Activated T-helper 1 cell treated with anti-CD3 and anti-CD28 coated beads, Interleukin-12 subunit alpha, Interleukin-12 subunit beta, Interleukin-2, Interleukin-4 antibody, amounts not matched to agents 30 ng/mL and 10 ng/mL and 1 ng/mL, durations not matched to agents 14 hours and 24 hours and 36 hours (primary cell): ENCODE data around the gene POC1B. TPM values are rescaled to one million over a fixed set of nuclear protein-coding genes. Genes with fewer than 3 reads are reported as not detected.

Experiments
- DNase-seq: peaks from one replicate; pipeline ENCODE4 v3.0.0; 2021; ENCODE audit warnings: low spot score
- H3K27ac Mint-ChIP-seq: one replicate; pipeline ENCODE4 v1.8.0; 2021; ENCODE audit warnings: mild to moderate bottlenecking, mixed read lengths
- H3K27me3 Mint-ChIP-seq: one replicate; pipeline ENCODE4 v1.8.0; 2022; ENCODE audit warnings: mild to moderate bottlenecking, moderate library complexity, mixed read lengths; ENCODE audit not compliant: insufficient read depth
- H3K36me3 Mint-ChIP-seq: one replicate; pipeline ENCODE4 v1.8.0; 2021; ENCODE audit warnings: low read depth, mixed read lengths
- H3K4me1 Mint-ChIP-seq: one replicate; pipeline ENCODE4 v1.8.0; 2021; ENCODE audit warnings: low read depth, mixed read lengths
- H3K4me3 Mint-ChIP-seq: one replicate; pipeline ENCODE4 v1.8.0; 2021; ENCODE audit warnings: mild to moderate bottlenecking, moderate library complexity, mixed read lengths
- H3K9me3 Mint-ChIP-seq: one replicate; pipeline ENCODE4 v1.8.0; 2021; ENCODE audit warnings: mixed read lengths
- intact Hi-C: fragments of 100-400 bp; cut with micrococcal nuclease; formaldehyde crosslinking; loops from one replicate; pipeline ENCODE4 v1.15.1; 2024
- total RNA-seq: library from RNA; stranded (reverse); gene quantifications from 2 replicates; pipeline ENCODE4 v1.2.3, GENCODE V29; 2022

Gene POC1B
- total RNA-seq, 1 donor from 2014 or later: 22.0 TPM

- DNase-seq: peak; percentile 40
- H3K4me1 Mint-ChIP-seq: peaks cover 52% of the 10 kb centered on the region
- no peaks in the 10 kb centered on the region for H3K9me3 Mint-ChIP-seq
- peak overlapping the region; percentile 92 for H3K4me3 Mint-ChIP-seq
- H3K36me3 Mint-ChIP-seq: peaks cover 25% of the 10 kb centered on the region
- intact Hi-C loops: loop anchor here (5.0 to 10.0 kb wide), 6 partner anchors 133 to 1488 kb away; a partner anchor contains a TSS
- no peaks in the 10 kb centered on the region for H3K27me3 Mint-ChIP-seq
- peak overlapping the region; percentile 94 for H3K27ac Mint-ChIP-seq
These were observed 483 bp downstream of the POC1B start for GRCh38 chr12:89525305-89525823.

GRCh38 chr12:89524541-89525304 lies 1.1 kb downstream of the POC1B start, which contains the start of gene GALNT4:
GALNT4 (minus strand) TSS chr12:89524796; CDS start chr12:89524549, 247 bp downstream.
- intact Hi-C loops: loop anchor here (1.0 to 10.0 kb wide), 9 partner anchors 29 to 1487 kb away; a partner anchor contains a TSS
- H3K9me3 Mint-ChIP-seq: no peaks in the 10 kb centered on the region
- H3K4me1 Mint-ChIP-seq: peaks cover 46% of the 10 kb centered on the region
- peak; percentile 74 for DNase-seq
- peaks cover 24% of the 10 kb centered on the region for H3K36me3 Mint-ChIP-seq
- no peaks in the 10 kb centered on the region for H3K27me3 Mint-ChIP-seq
- H3K4me3 Mint-ChIP-seq: peak within 1 kb of the TSS; percentile 92
- H3K27ac Mint-ChIP-seq: peak within 1 kb of the TSS; percentile 94

DNA sequence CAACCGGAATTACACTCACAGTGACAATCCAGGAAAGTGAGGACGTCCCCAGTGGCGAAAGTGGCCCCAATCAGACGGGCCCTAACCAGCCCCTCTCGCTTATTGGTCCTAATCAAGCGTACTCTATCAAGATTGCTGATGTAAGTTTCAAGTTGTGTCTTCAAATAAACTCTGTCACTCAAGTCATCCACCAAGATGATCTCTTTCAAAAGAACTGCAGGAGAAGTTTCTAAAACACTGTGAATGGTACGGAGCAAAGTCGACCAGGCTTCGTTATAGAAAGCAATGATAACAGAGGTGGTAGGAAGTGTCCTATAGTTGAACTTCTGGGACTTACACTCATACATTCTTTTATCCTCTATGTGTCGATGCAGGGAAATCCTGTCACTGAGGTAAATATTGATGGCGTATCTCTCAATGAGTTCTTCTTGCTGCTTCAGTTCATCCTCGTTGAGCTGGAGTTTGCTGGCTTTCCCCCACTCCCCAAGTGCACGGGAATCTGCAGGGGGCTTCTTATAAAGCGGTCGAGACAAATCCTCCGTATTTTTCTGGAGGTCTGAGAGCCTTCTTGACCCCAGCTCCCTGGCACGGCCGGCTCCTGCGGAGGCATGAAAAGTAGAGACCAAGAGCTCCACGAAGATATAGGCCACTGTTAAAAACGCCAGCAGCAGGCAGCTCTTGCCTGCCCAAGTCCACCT lies 1.9 kb downstream of the POC1B start:
- Mint-ChIP-seq H3K9me3 (no peaks in the 10 kb centered on the region), H3K27me3 (no peaks in the 10 kb centered on the region), H3K27ac (peak overlapping the region; percentile 85), H3K4me1 (peaks cover 44% of the 10 kb centered on the region), H3K36me3 (peaks cover 20% of the 10 kb centered on the region), H3K4me3 (peak overlapping the region; percentile 92)
- intact Hi-C loops: loop anchor here (1.0 to 10.0 kb wide), 4 partner anchors 29 to 389 kb away; no protein-coding TSS in a partner anchor
- DNase-seq: no peak

DNA sequence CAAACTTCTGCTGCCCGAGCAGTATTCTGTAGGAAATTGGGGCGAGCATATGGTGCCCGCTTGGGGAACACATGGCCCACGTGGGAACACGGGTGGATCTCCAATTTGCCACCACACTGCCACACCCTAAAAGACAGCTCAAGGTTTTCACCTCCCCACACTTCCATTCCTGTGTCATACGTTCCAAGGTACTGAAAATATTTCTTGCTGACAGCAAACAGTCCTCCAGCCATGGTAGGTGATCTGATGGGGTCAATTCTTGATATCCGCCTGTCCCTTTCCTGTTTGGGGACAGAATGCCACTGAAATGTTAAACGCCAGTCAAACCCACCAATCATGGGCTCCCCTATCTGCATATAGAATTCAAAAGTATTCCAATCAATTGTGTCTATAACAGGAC lies 2.5 kb downstream of the POC1B start:
- intact Hi-C loops: loop anchor here (10.0 kb wide), 1 partner anchor 389 kb away; no protein-coding TSS in a partner anchor
- peaks cover 46% of the 10 kb centered on the region for H3K4me1 Mint-ChIP-seq

GRCh38 chr12:89521364-89522223 lies 4.3 kb downstream of the POC1B start:
- DNase-seq: no peak
- intact Hi-C loops: loop anchor here (1.0 to 10.0 kb wide), 2 partner anchors 9 to 387 kb away; no protein-coding TSS in a partner anchor
- Mint-ChIP-seq H3K36me3 (peaks cover 20% of the 10 kb centered on the region), H3K9me3 (no peaks in the 10 kb centered on the region), H3K27me3 (no peaks in the 10 kb centered on the region), H3K4me3 (peak overlapping the region; percentile 43), H3K4me1 (peaks cover 45% of the 10 kb centered on the region), H3K27ac (no peak overlapping the region)

More for the DNA sequence above, 2.5 kb downstream of the POC1B start:
- Mint-ChIP-seq H3K27me3 (no peaks in the 10 kb centered on the region), H3K36me3 (peaks cover 20% of the 10 kb centered on the region), H3K27ac (peak overlapping the region; percentile 85), H3K4me3 (peak overlapping the region; percentile 92), H3K9me3 (no peaks in the 10 kb centered on the region)
- DNase-seq: no peak

DNA sequence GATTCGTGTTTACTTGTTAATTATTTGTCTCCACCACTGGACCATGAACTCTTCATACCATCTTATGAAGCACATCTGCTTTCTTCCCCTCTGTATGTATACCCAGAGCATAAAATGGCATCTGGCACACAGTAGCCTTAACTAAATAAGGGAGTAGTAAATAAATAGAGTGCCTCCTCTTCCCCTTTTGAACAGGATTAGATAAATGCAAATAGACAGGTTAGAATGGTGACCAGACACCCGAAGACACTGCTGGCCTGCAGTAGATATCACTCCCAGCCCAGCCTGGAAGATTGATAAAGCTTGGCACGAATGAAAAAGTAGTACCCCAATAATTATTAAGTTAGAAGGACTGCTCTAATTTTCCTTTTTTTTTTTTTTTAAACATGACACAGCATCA lies 8.1 kb downstream of the POC1B start:
- intact Hi-C loops: no loop called here
- Mint-ChIP-seq H3K4me1 (peaks cover 34% of the 10 kb centered on the region), H3K27me3 (no peaks in the 10 kb centered on the region), H3K27ac (no peak overlapping the region), H3K9me3 (no peaks in the 10 kb centered on the region), H3K4me3 (no peak overlapping the region), H3K36me3 (peaks cover 5% of the 10 kb centered on the region)
- no peak for DNase-seq

DNA sequence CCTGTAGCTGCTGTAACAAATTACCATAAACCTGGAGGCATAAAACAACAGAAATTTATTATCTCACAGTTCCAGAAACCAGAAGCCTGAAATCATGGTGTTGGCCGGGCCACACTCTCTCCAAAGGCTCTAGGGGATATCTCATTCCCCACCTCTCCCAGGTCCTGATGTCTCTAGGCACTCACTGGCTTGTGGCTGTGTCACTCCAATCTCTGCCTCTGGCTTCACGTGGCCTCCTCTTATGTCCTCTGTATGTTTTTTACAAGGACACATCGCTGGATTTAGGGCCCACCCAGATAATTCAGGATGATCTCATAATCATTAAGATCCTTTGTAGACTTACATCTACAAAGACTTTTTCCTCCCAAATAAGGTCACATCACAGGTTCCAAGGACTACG lies 9.2 kb downstream of the POC1B start:
- Mint-ChIP-seq H3K4me1 (peaks cover 26% of the 10 kb centered on the region), H3K36me3 (peaks cover 5% of the 10 kb centered on the region), H3K27me3 (no peaks in the 10 kb centered on the region), H3K9me3 (no peaks in the 10 kb centered on the region), H3K4me3 (no peak overlapping the region), H3K27ac (no peak overlapping the region)
- intact Hi-C loops: no loop called here
- DNase-seq: no peak

GRCh38 chr12:89514751-89515150 lies 11.1 kb downstream of the POC1B start:
- intact Hi-C loops: no loop called here
- no peak for DNase-seq
- no peaks in the 10 kb centered on the region for H3K9me3 Mint-ChIP-seq
- peaks cover 20% of the 10 kb centered on the region for H3K4me1 Mint-ChIP-seq
- H3K4me3 Mint-ChIP-seq: no peak overlapping the region
- no peaks in the 10 kb centered on the region for H3K27me3 Mint-ChIP-seq
- no peak overlapping the region for H3K27ac Mint-ChIP-seq
- peaks cover 1% of the 10 kb centered on the region for H3K36me3 Mint-ChIP-seq

- Mint-ChIP-seq H3K27ac (no peak overlapping the region), H3K36me3 (peaks cover 1% of the 10 kb centered on the region), H3K4me1 (peaks cover 11% of the 10 kb centered on the region), H3K4me3 (no peak overlapping the region), H3K27me3 (no peaks in the 10 kb centered on the region), H3K9me3 (no peaks in the 10 kb centered on the region)
- no peak for DNase-seq
- intact Hi-C loops: no loop called here
These were observed 12.3 kb downstream of the POC1B start for GRCh38 chr12:89513544-89513943.

GRCh38 chr12:89507015-89507824 lies 18.6 kb downstream of the POC1B start:
- Mint-ChIP-seq H3K4me3 (no peak overlapping the region), H3K36me3 (peaks cover 11% of the 10 kb centered on the region), H3K9me3 (no peaks in the 10 kb centered on the region), H3K27me3 (no peaks in the 10 kb centered on the region), H3K27ac (no peak overlapping the region), H3K4me1 (peaks cover 15% of the 10 kb centered on the region)
- DNase-seq: no peak
- intact Hi-C loops: no loop called here

DNA sequence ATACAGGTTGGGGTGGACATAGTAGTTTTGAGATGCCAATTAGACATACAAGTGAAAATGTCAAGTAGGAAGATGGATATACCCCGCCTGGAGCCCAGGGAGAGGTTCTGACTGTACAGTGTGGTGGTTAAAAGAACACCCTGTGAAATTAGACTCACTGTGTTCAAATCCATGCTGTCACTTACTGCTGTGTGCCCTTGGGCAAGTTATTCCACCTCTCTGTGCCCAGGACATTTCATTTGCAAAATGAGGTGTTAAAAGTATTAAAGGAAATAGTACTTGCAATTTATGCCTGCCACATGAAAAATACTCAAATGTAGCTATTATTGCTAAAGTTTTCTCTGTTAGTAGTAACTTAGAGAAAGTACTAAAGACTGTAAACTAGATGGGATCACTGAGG lies 19.8 kb downstream of the POC1B start:
- H3K27ac Mint-ChIP-seq: no peak overlapping the region
- intact Hi-C loops: no loop called here
- H3K4me3 Mint-ChIP-seq: no peak overlapping the region
- DNase-seq: no peak
- no peaks in the 10 kb centered on the region for H3K27me3 Mint-ChIP-seq
- peaks cover 15% of the 10 kb centered on the region for H3K4me1 Mint-ChIP-seq
- no peaks in the 10 kb centered on the region for H3K9me3 Mint-ChIP-seq
- peaks cover 14% of the 10 kb centered on the region for H3K36me3 Mint-ChIP-seq
